Left renal cortex interstitium (tissue), 4 donors: Measurements from ENCODE around the gene CMTR2. TPM values are rescaled to one million over a fixed set of nuclear protein-coding genes. Genes with fewer than 3 reads are reported as not detected.

Source experiments
- polyA plus RNA-seq, 4 donors: library from polyadenylated mRNA; unstranded; fragments of 120-200 nt; gene quantifications; one replicate each; pipeline ENCODE4 v1.2.1, GENCODE V29; 2013; ENCODE audit not compliant: insufficient read length in 4 of 4

The CMTR2 gene
- polyA plus RNA-seq, 4 donors: 40.4 to 69.9 (median 52.3) TPM

Other genes with a start within 250 kb of the CMTR2 start
- 10 to 100 TPM in 3 of 4 donors, 1 to 10 TPM in 1; 8.8 to 17.9 (median 14.8) TPM for gene HYDIN, start 58.7 kb downstream of the CMTR2 start, polyA plus RNA-seq
- 1 to 10 TPM in 1 of 4 donors, under 1 TPM in 3; 0.69 to 1.1 (median 0.85) TPM for gene CALB2, start 69.3 kb upstream of the CMTR2 start, polyA plus RNA-seq
- gene TLE7, start 152.7 kb upstream of the CMTR2 start, polyA plus RNA-seq: not detected
- 10 to 100 TPM; 13.2 to 20.2 (median 16.8) TPM for gene ZNF23, start 172.8 kb upstream of the CMTR2 start, polyA plus RNA-seq
- gene ZNF19, start 199.9 kb upstream of the CMTR2 start, polyA plus RNA-seq: 10 to 100 TPM; 11.8 to 19.6 (median 13.4) TPM
- gene CHST4, start 237.0 kb upstream of the CMTR2 start, polyA plus RNA-seq: under 1 TPM; 0.27 to 0.55 (median 0.31) TPM